ENCODE data around the gene BIRC3. TPM values are rescaled to one million over a fixed set of nuclear protein-coding genes. Genes with fewer than 3 reads are reported as not detected.

The BIRC3 gene
- total and polyA plus RNA-seq, 2 of the 8 experiments (the other 6 are each of a cell fraction or from before 2014, with no cell fraction given) = 0.08 to 0.20 TPM

DNA sequence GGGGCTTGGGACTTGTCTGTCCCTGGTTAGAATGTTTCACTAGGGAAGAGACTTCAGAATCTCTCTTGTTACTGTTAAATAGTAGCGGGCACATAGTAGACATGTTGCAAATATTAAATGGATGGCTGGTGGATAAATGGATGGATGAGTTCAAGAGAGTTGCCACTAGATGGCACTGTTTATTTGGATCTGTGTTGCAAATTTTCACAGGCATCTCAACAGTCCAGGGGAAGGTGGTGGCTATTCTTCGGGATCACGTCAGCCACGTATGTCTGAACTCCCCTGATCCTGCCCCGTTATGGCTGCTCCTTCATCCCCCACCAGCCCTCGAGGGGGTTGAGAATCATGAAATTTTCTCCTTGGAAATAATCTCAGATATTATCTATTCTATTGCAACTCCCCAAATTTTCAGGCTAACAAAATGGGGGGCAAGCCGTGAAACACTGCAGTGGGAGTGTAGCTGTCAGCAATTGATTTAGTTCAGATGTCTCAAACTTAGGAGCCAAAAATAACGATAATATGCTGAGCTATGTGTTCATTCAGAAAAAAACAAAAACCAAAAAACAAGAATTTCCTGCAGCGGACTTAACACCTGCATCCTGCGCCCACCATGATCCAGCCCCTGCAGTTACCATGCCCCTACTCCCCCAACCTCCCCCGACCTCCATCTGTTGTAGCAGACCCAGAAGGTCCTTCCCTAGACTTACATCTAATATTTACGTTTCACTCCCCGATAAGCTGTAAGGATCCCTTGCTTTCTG is 29.1 kb upstream of the BIRC3 start:
- Histone ChIP-seq H2BK15ac (ENCODE audit: low read length) (no peak overlapping the region), H2AK5ac (ENCODE audit: low read depth, low read length) (no peak overlapping the region), H3K18ac (ENCODE audit: extremely low read depth, low read length) (no peak overlapping the region), H3K4me2 (ENCODE audit: insufficient read depth in 1 of 2, low read depth in 2 of 2, low read length in 2 of 2) (no peak overlapping the region), H2AFZ (ENCODE audit: low read length) (no peak overlapping the region), H3K4me1 (replicated peaks in 1 of 4; ENCODE audit: control insufficient read depth in 3 of 4, insufficient read depth in 4 of 4, low read length in 3 of 4) (peaks cover 0 to 5% (median 0%) of the 10 kb centered on the region in 4 experiments; a peak in 2 of 7 replicates), H3K79me2 (ENCODE audit: control insufficient read depth in 1 of 2, insufficient read depth in 2 of 2, low read length in 2 of 2) (no peaks in the 10 kb centered on the region), H4K5ac (ENCODE audit: insufficient read length, low read depth, low read length) (no peak overlapping the region), H3K9ac (replicated peaks in 1 of 4; ENCODE audit: extremely low read depth in 1 of 4, low read depth in 3 of 4, low read length in 3 of 4) (no peak overlapping the region), H4K20me1 (replicated peaks in 1 of 2; ENCODE audit: control insufficient read depth in 1 of 2, insufficient read depth in 2 of 2, low read length in 2 of 2) (no peaks in the 10 kb centered on the region), H3K36me3 (ENCODE audit: control insufficient read depth in 2 of 4, insufficient read depth in 4 of 4, low read length in 3 of 4) (no peaks in the 10 kb centered on the region), H3K14ac (ENCODE audit: insufficient read length) (no peak overlapping the region), H3K79me1 (ENCODE audit: low read depth, low read length) (no peaks in the 10 kb centered on the region), H3K27me3 (replicated peaks in 1 of 4; ENCODE audit: control insufficient read depth in 3 of 4, extremely low read depth in 1 of 4, insufficient read depth in 3 of 4, low read length in 3 of 4) (no peaks in the 10 kb centered on the region), H3K4me3 (ENCODE audit: extremely low read depth in 1 of 4, insufficient read depth in 2 of 4, low read depth in 3 of 4, low read length in 4 of 4) (no peak overlapping the region), H3K23ac (ENCODE audit: insufficient read length) (no peak overlapping the region), H2BK12ac (ENCODE audit: low read depth, low read length) (no peak overlapping the region), H3K4ac (replicated peaks; ENCODE audit: insufficient read length, low read depth, low read length) (no peak overlapping the region), H2BK120ac (replicated peaks; ENCODE audit: low read depth, low read length) (no peak overlapping the region), H2BK5ac (ENCODE audit: low read depth, low read length) (no peak overlapping the region), H4K8ac (ENCODE audit: extremely low read depth, insufficient read depth, low read length) (no peak overlapping the region), H3K23me2 (ENCODE audit: low read depth, low read length) (no peaks in the 10 kb centered on the region), H4K91ac (replicated peaks; ENCODE audit: insufficient read length, low read length) (no peak overlapping the region), H3K27ac (ENCODE audit: low read depth, low read length) (no peak overlapping the region), H3K9me3 (ENCODE audit: insufficient read depth in 2 of 2, low read depth in 1 of 2, low read length in 1 of 2) (no peaks in the 10 kb centered on the region), H3K56ac (replicated peaks; ENCODE audit: insufficient read length, low read depth, low read length) (no peak overlapping the region), H2BK20ac (ENCODE audit: low read length) (no peak overlapping the region)
- TF ChIP-seq CTCF (IDR thresholded peaks at IDR 0.05; ENCODE audit: control extremely low read depth in 1 of 3, insufficient read depth in 1 of 3, low read depth in 1 of 3, low read length in 3 of 3) (peak in 2 of 3 experiments; percentile 49 to 76; a peak in 3 of 4 replicates), CEBPB (IDR thresholded peaks at IDR 0.05; ENCODE audit: low read depth, low read length) (no peak), RAD21 (IDR thresholded peaks at IDR 0.05 in 1 of 2, conservative IDR thresholded peaks at IDR 0.05 in 1 of 2; ENCODE audit: low read depth in 2 of 2, low read length in 2 of 2) (peak; percentile 75 to 79), RBBP5 (IDR thresholded peaks at IDR 0.05; ENCODE audit: borderline replicate concordance, low read depth, low read length) (no peak), NRF1 (IDR thresholded peaks at IDR 0.05; ENCODE audit: low read depth, low read length) (no peak)
- no peak for DNase-seq (ENCODE audit: low read depth in 1 of 2, low spot score in 2 of 2)
- POLR2A ChIA-PET (ENCODE audit: partially characterized antibody) = interaction anchor here (0.6 to 0.7 kb wide), 2 partner anchors 13 to 191 kb away, joined by 3 to 4 read pairs; no protein-coding TSS in a partner anchor
- CTCF ChIA-PET (ENCODE audit: partially characterized antibody) = interaction anchor here (0.6 to 10.2 kb wide), 43 partner anchors 10 to 809 kb away, joined by 3 to 214 read pairs (median 4); no protein-coding TSS in a partner anchor
- peak; percentile 57 for FAIRE-seq
- 64% methylated on average over 13 of the region's 13 CpGs; no CpG with 5 or more reads in 1 of the 2 experiments for WGBS, 2 experiments (ENCODE audit: extremely low coverage in 1 of 2, insufficient coverage in 1 of 2, insufficient read length in 1 of 2, insufficient replicate concordance in 2 of 2, low coverage in 1 of 2, low lambda C conversion rate in 2 of 2, missing lambda C conversion rate in 1 of 2)
